Measurements from ENCODE around the gene CCDC159.
"Not testable (repeated sequence)": the region's sequence is repeated elsewhere in the genome, so short reads cannot be mapped to it uniquely, and the experiment has no call there.

Gene CCDC159

GRCh38 chr19:11330127-11330526 lies 16.2 kb upstream of the CCDC159 start:
- TF ChIP-seq CTCF (IDR thresholded peaks at IDR 0.05; ENCODE audit: borderline replicate concordance, insufficient read depth, low read depth, low read length) = no peak
- no peak overlapping the region for H3K4me3 ChIP-seq (ENCODE audit: low read depth, low read length)

GRCh38 chr19:11331502-11331901 lies 14.8 kb upstream of the CCDC159 start:
- no peak overlapping the region for H3K4me3 ChIP-seq (ENCODE audit: low read depth, low read length)
- TF ChIP-seq CTCF (IDR thresholded peaks at IDR 0.05; ENCODE audit: borderline replicate concordance, insufficient read depth, low read depth, low read length) = no peak

- no peak overlapping the region for H3K4me3 ChIP-seq (ENCODE audit: low read depth, low read length)
- no peak for TF ChIP-seq CTCF (IDR thresholded peaks at IDR 0.05; ENCODE audit: borderline replicate concordance, insufficient read depth, low read depth, low read length)
Measured at GRCh38 chr19:11332822-11333221, 13.5 kb upstream of the CCDC159 start.

GRCh38 chr19:11333838-11334237 lies 12.5 kb upstream of the CCDC159 start:
- not testable (repeated sequence) for H3K4me3 ChIP-seq (ENCODE audit: low read depth, low read length)

- no peak for TF ChIP-seq CTCF (IDR thresholded peaks at IDR 0.05; ENCODE audit: borderline replicate concordance, insufficient read depth, low read depth, low read length)
- no peak overlapping the region for H3K4me3 ChIP-seq (ENCODE audit: low read depth, low read length)
Measured at GRCh38 chr19:11335449-11336146, 10.7 kb upstream of the CCDC159 start.

GRCh38 chr19:11337080-11337479 lies 9.2 kb upstream of the CCDC159 start:
- no peak overlapping the region for H3K4me3 ChIP-seq (ENCODE audit: low read depth, low read length)
- TF ChIP-seq CTCF (IDR thresholded peaks at IDR 0.05; ENCODE audit: borderline replicate concordance, insufficient read depth, low read depth, low read length) = no peak

- no peak for TF ChIP-seq CTCF (IDR thresholded peaks at IDR 0.05; ENCODE audit: borderline replicate concordance, insufficient read depth, low read depth, low read length)
Measured at GRCh38 chr19:11338121-11338520, 8.2 kb upstream of the CCDC159 start.

More at GRCh38 chr19:11338121-11338520, 8.2 kb upstream of the CCDC159 start:
- H3K4me3 ChIP-seq (ENCODE audit: low read depth, low read length) = no peak overlapping the region

Measured in GM12875 (cell line).